H1 (cell line): ENCODE data around the gene GDPD3. TPM values are rescaled to one million over a fixed set of nuclear protein-coding genes. Genes with fewer than 3 reads are reported as not detected.

ENCODE experiments used
- CHD1 ChIP-seq: IDR thresholded peaks from 2 replicates; pipeline ENCODE4 v1.6.1; 2012; ENCODE audit warnings: low read depth, low read length, improper control_type of control experiment
- CHD7 ChIP-seq: fragments of 300-600 bp; sonication (generic); IDR thresholded peaks from 2 replicates; pipeline ENCODE4 v1.7.1; 2012; ENCODE audit warnings: low read length, moderate library complexity, mild to moderate bottlenecking, inconsistent platforms; ENCODE audit not compliant: insufficient replicate concordance
- HDAC2 ChIP-seq, 2 experiments: fragments of 300-600 bp in 1 of 2; sonication (generic) in 1 of 2; IDR thresholded peaks; 2 replicates each; pipeline ENCODE4 v1.6.1; 2011 to 2012; ENCODE audit warnings: low read depth in 2 of 2, low read length in 2 of 2, mild to moderate bottlenecking in 2 of 2, moderate library complexity in 2 of 2, borderline replicate concordance in 1 of 2, inconsistent platforms in 1 of 2
- POLR2AphosphoS5 ChIP-seq: IDR thresholded peaks from 2 replicates; pipeline ENCODE4 v1.6.1; 2011; ENCODE audit warnings: low read depth, low read length
- RFX5 ChIP-seq: IDR thresholded peaks from 2 replicates; pipeline ENCODE4 v1.6.1; 2011; ENCODE audit warnings: low read depth, low read length, improper control_type of control experiment, borderline replicate concordance
- SIRT6 ChIP-seq: IDR thresholded peaks from one replicate; pipeline ENCODE4 v1.7.1; 2012; ENCODE audit warnings: low read length, inconsistent platforms
- SRF ChIP-seq: IDR thresholded peaks from 2 replicates; pipeline ENCODE4 v1.6.1; 2011; ENCODE audit warnings: mild to moderate bottlenecking, low read depth, low read length, moderate library complexity
- TAF1 ChIP-seq: IDR thresholded peaks from 2 replicates; pipeline ENCODE4 v1.6.1; 2011; ENCODE audit warnings: mild to moderate bottlenecking, low read depth, low read length
- TCF12 ChIP-seq: IDR thresholded peaks from 2 replicates; pipeline ENCODE4 v1.6.1; 2011; ENCODE audit warnings: low read depth, mild to moderate bottlenecking, low read length
- TEAD4 ChIP-seq: IDR thresholded peaks from 2 replicates; pipeline ENCODE4 v1.6.1; 2012; ENCODE audit warnings: low read depth, low read length, inconsistent platforms, mixed read lengths
- YY1 ChIP-seq: IDR thresholded peaks from 2 replicates; pipeline ENCODE4 v1.6.1; 2011; ENCODE audit warnings: low read depth, mild to moderate bottlenecking, low read length
- polyA plus RNA-seq, 7 experiments: library from polyadenylated mRNA; depleted of rRNA in 3 of 7; stranded (reverse) in 5 of 7; unstranded in 2 of 7; fragments of >200 nt in 5 of 7; fragments of 200-250 nt in 2 of 7; gene quantifications; 1 replicate in 5 of 7; 2 replicates in 1 of 7; 4 replicates in 1 of 7; pipeline versions ENCODE4 v1.2.1 to v1.2.3, GENCODE V29; 2011 to 2013; ENCODE audit warnings: missing spikeins in 2 of 7, mixed read lengths in 2 of 7
- total RNA-seq: library from RNA; stranded (reverse); fragmentation: NEBNext Ultra II Directional; extraction: Animal tissue kit (Norgen Biotek cat#: 25700); gene quantifications from 2 replicates; pipeline ENCODE4 v1.2.1, GENCODE V29; 2021

The GDPD3 gene
- total and polyA plus RNA-seq, 2 of the 8 experiments (the other 6 are each of a cell fraction or from before 2014, with no cell fraction given): 0.20 TPM; not detected in 1

GRCh38 chr16:30096105-30096861 is 17.1 kb downstream of the GDPD3 start, which contains the start of gene YPEL3 (continued):
- TF ChIP-seq CHD7: no peak
- TF ChIP-seq TAF1: peak; percentile 85
- TF ChIP-seq YY1: no peak
- no peak for TF ChIP-seq CHD1
- peak; percentile 36; the same call in 1 of the 2 replicates for TF ChIP-seq TCF12
- TF ChIP-seq HDAC2 (IDR thresholded peaks at IDR 0.05; ENCODE audit: borderline replicate concordance in 1 of 2, low read depth in 2 of 2, low read length in 2 of 2): no peak
- TF ChIP-seq RFX5: no peak
- no peak for TF ChIP-seq SRF
- peak; percentile 95 for TF ChIP-seq POLR2AphosphoS5
- TF ChIP-seq SIRT6: no peak
- TF ChIP-seq TEAD4: peak; percentile 95
